Endothelial cell of umbilical vein (primary cell): ENCODE results near the gene TAF3. TPM values are rescaled to one million over a fixed set of nuclear protein-coding genes. Genes with fewer than 3 reads are reported as not detected.

ENCODE experiments used
- BruUV-seq: library from RNA; stranded (reverse); fragments of 400-500 nt; replicated peaks from 2 replicates; lab custom pipeline; 2021; lab: Mats Ljungman, UMichigan
- CTCF ChIA-PET: fragments of 300-600, 350-600 bp; sonication (Branson Sonifier 250); formaldehyde crosslinking; loops from one replicate; lab custom pipeline; 2021; ENCODE audit warnings: antibody characterized with exemption, inconsistent platforms; lab: Charles Lee
- POLR2A ChIA-PET: fragments of 300-600, 350-600 bp; sonication (Branson Sonifier 250); formaldehyde crosslinking; loops from one replicate; lab custom pipeline; 2021; ENCODE audit warnings: antibody characterized with exemption, inconsistent platforms; lab: Charles Lee
- DNase-seq: peaks from one replicate; pipeline ENCODE4 v3.0.0-alpha.2; 2011; ENCODE audit warnings: low read depth, low spot score
- FAIRE-seq: peaks from 2 replicates; lab custom pipeline; 2011; peaks lifted over from hg19 to GRCh38; lab: Jason Lieb, UNC
- H2AFZ ChIP-seq: 2 replicates; pipeline ENCODE4 v1.6.0; 2012; ENCODE audit warnings: low read depth, low read length, control low read depth, inconsistent platforms
- H3K27ac ChIP-seq: 2 replicates; pipeline ENCODE4 v1.5.1; 2011; ENCODE audit warnings: low read depth, mild to moderate bottlenecking, control low read depth, low read length, moderate library complexity; ENCODE audit not compliant: insufficient read depth
- H3K27me3 ChIP-seq, 2 experiments: 2 replicates each; pipeline versions ENCODE4 v1.6.0 to v1.6.1; 2011; ENCODE audit warnings: low read length in 2 of 2, mixed read lengths in 1 of 2; ENCODE audit not compliant: control insufficient read depth in 2 of 2, insufficient read depth in 2 of 2
- H3K36me3 ChIP-seq, 2 experiments: 2 replicates in 1 of 2; 3 replicates in 1 of 2; pipeline ENCODE4 v1.5.1; 2011; ENCODE audit warnings: low read length in 2 of 2, mild to moderate bottlenecking in 1 of 2, moderate library complexity in 1 of 2; ENCODE audit not compliant: control insufficient read depth in 2 of 2, insufficient read depth in 2 of 2; ENCODE audit errors: extremely low read depth in 1 of 2
- H3K4me1 ChIP-seq: 3 replicates; pipeline ENCODE4 v1.5.1; 2011; ENCODE audit warnings: mild to moderate bottlenecking, low read length; ENCODE audit not compliant: control insufficient read depth, insufficient read depth; ENCODE audit errors: extremely low read depth
- H3K4me2 ChIP-seq: 2 replicates; pipeline ENCODE4 v1.6.1; 2011; ENCODE audit warnings: low read length, control low read depth, mixed read lengths; ENCODE audit not compliant: insufficient read depth
- H3K4me3 ChIP-seq, 3 experiments: fragments of 200-600 bp in 1 of 3; sonication (generic), shearing (Covaris generic) in 1 of 3; replicated peaks in 1 of 3; 2 replicates each; pipeline ENCODE4 v1.5.1; 2011 to 2016; ENCODE audit warnings: control low read depth in 3 of 3, low read length in 3 of 3, mild to moderate bottlenecking in 2 of 3, inconsistent platforms in 1 of 3, low read depth in 1 of 3, moderate library complexity in 1 of 3; ENCODE audit not compliant: insufficient read depth in 1 of 3
- H3K79me2 ChIP-seq: 2 replicates; pipeline ENCODE4 v1.6.0; 2012; ENCODE audit warnings: low read length, inconsistent platforms; ENCODE audit not compliant: control insufficient read depth, insufficient read depth
- H3K9ac ChIP-seq: replicated peaks from 2 replicates; pipeline ENCODE3; 2011; ENCODE audit warnings: low read length, control low read depth; ENCODE audit not compliant: insufficient read depth; ENCODE audit errors: extremely low read depth
- H3K9me1 ChIP-seq: replicated peaks from 3 replicates; pipeline ENCODE4 v1.6.0; 2011; ENCODE audit warnings: mild to moderate bottlenecking, low read length; ENCODE audit not compliant: control insufficient read depth, insufficient read depth; ENCODE audit errors: extremely low read depth
- H3K9me3 ChIP-seq: replicated peaks from 2 replicates; pipeline ENCODE4 v1.5.1; 2012; ENCODE audit warnings: low read length, inconsistent platforms; ENCODE audit not compliant: control insufficient read depth, insufficient read depth
- H4K20me1 ChIP-seq: replicated peaks from 2 replicates; pipeline ENCODE3; 2011; ENCODE audit warnings: mild to moderate bottlenecking, low read length; ENCODE audit not compliant: control insufficient read depth, insufficient read depth; ENCODE audit errors: extremely low read depth
- CTCF ChIP-seq, 2 donors: IDR thresholded peaks; 1 replicate in 1 of 2; 2 replicates in 1 of 2; pipeline ENCODE4 v1.5.1; 2011; ENCODE audit warnings: low read length in 2 of 2, mild to moderate bottlenecking in 2 of 2, moderate library complexity in 2 of 2, control low read depth in 1 of 2, inconsistent platforms in 1 of 2, low read depth in 1 of 2; ENCODE audit not compliant: insufficient read depth in 1 of 2; ENCODE audit errors: extremely low read depth in 1 of 2
- EZH2 ChIP-seq: IDR thresholded peaks from 2 replicates; pipeline ENCODE4 v1.6.1; 2012; ENCODE audit warnings: borderline replicate concordance, low read depth, mild to moderate bottlenecking, moderate library complexity, low read length, inconsistent platforms; ENCODE audit not compliant: severe bottlenecking
- MYC ChIP-seq: IDR thresholded peaks from one replicate; pipeline ENCODE4 v1.6.1; 2011; ENCODE audit warnings: mild to moderate bottlenecking, low read depth, low read length
- dilution Hi-C: fragments of 300-500 bp; cut with MboI; formaldehyde crosslinking; loops from one replicate; pipeline ENCODE4 v1.15.0; 2019; ENCODE audit warnings: low sequenced_read_pairs; ENCODE audit not compliant: extremely low pct_ligation_motif_present
- intact Hi-C: fragments of 100-400 bp; cut with micrococcal nuclease; formaldehyde crosslinking; loops from one replicate; pipeline ENCODE4 v1.10.0; 2022
- polyA plus RNA-seq, 4 experiments: library from polyadenylated mRNA; depleted of rRNA in 3 of 4; stranded (reverse) in 3 of 4; unstranded in 1 of 4; fragments of >200 nt; gene quantifications; 2 replicates each; pipeline versions ENCODE4 v1.2.1 to v1.2.3, GENCODE V29; 2011 to 2012; ENCODE audit warnings: missing spikeins in 1 of 4
- total RNA-seq: library from RNA; stranded (reverse); gene quantifications from 2 replicates; pipeline ENCODE4 v1.2.3, GENCODE V29; 2021

Gene TAF3
- total and polyA plus RNA-seq, 2 donors (not counting 3 experiments of a cell fraction or from before 2014, with no cell fraction given), result 2.4 to 10.5 TPM

GRCh38 chr10:8047452-8048280 is 229.4 kb downstream of the TAF3 start:
- H3K9ac ChIP-seq, result peak overlapping the region; percentile 34
- peak; percentile 53 for TF ChIP-seq EZH2
- no peak for TF ChIP-seq MYC
- TF ChIP-seq CTCF (IDR thresholded peaks at IDR 0.05; ENCODE audit: extremely low read depth in 1 of 2, insufficient read depth in 1 of 2, low read depth in 1 of 2, low read length in 2 of 2), result no peak
- no peaks in the 10 kb centered on the region for H3K36me3 ChIP-seq
- BruUV-seq, result no TSS peak
- POLR2A ChIA-PET, result interaction anchor here (1.1 kb wide), 1 partner anchor 13 kb away, joined by 5 read pairs; no protein-coding TSS in a partner anchor
- H3K4me2 ChIP-seq, result peak overlapping the region; percentile 59
- peaks cover 62% of the 10 kb centered on the region for H3K4me1 ChIP-seq
- no peaks in the 10 kb centered on the region for H4K20me1 ChIP-seq
- DNase-seq (peak; percentile 59), FAIRE-seq (peak; percentile 89)
- dilution Hi-C loops (no loop called here), intact Hi-C loops (no loop called here)
- H3K9me3 ChIP-seq, result no peaks in the 10 kb centered on the region
- peak overlapping the region; percentile 7 for H3K27ac ChIP-seq
- H3K4me3 ChIP-seq, result peak overlapping the region; percentile 12 to 19 (median 14)
- H3K9me1 ChIP-seq, result no peaks in the 10 kb centered on the region
- H2AFZ ChIP-seq, result peak overlapping the region; percentile 15
- H3K27me3 ChIP-seq, result peaks cover 0 to 8% of the 10 kb centered on the region in 2 experiments
- H3K79me2 ChIP-seq, result peaks cover 37% of the 10 kb centered on the region
- CTCF ChIA-PET, result interaction anchor here (1.7 kb wide), 1 partner anchor 176 kb away, joined by 7 read pairs; no protein-coding TSS in a partner anchor
